ENCODE results near the gene PTPRG.

PTPRG gene

GRCh38 chr3:61624300-61624699, 62.9 kb downstream of the PTPRG start:
- no peak for DNase-seq

- no peak for DNase-seq
Observed at GRCh38 chr3:61625429-61625828, 64.1 kb downstream of the PTPRG start.

GRCh38 chr3:61626484-61626883, 65.1 kb downstream of the PTPRG start:
- DNase-seq = no peak

- DNase-seq = no peak
Observed at GRCh38 chr3:61627768-61628185, 66.4 kb downstream of the PTPRG start.

GRCh38 chr3:61628636-61629035, 67.3 kb downstream of the PTPRG start:
- DNase-seq = no peak

- no peak for DNase-seq
Observed at GRCh38 chr3:61629442-61629841, 68.1 kb downstream of the PTPRG start.

GRCh38 chr3:61631108-61631769, 69.9 kb downstream of the PTPRG start:
- DNase-seq = no peak

GRCh38 chr3:61632568-61633175, 71.3 kb downstream of the PTPRG start:
- no peak for DNase-seq

GRCh38 chr3:61634678-61635077, 73.3 kb downstream of the PTPRG start:
- no peak for DNase-seq

GRCh38 chr3:61637088-61638051, 76.0 kb downstream of the PTPRG start:
- DNase-seq = no peak

GRCh38 chr3:61638741-61639140, 77.4 kb downstream of the PTPRG start:
- DNase-seq = no peak

- no peak for DNase-seq
Observed at GRCh38 chr3:61639991-61640390, 78.6 kb downstream of the PTPRG start.

GRCh38 chr3:61645148-61645547, 83.8 kb downstream of the PTPRG start:
- DNase-seq = no peak

- DNase-seq = no peak
Observed at GRCh38 chr3:61646360-61646759, 85.0 kb downstream of the PTPRG start.

GRCh38 chr3:61646851-61647525, 85.6 kb downstream of the PTPRG start:
- DNase-seq = no peak

GRCh38 chr3:61648481-61648880, 87.1 kb downstream of the PTPRG start:
- no peak for DNase-seq

- no peak for DNase-seq
Observed at GRCh38 chr3:61649381-61650170, 88.2 kb downstream of the PTPRG start.

GRCh38 chr3:61650276-61650675, 88.9 kb downstream of the PTPRG start:
- no peak for DNase-seq

- DNase-seq = no peak
Observed at GRCh38 chr3:61650719-61651410, 89.5 kb downstream of the PTPRG start.

- DNase-seq = no peak
Observed at GRCh38 chr3:61657689-61658088, 96.3 kb downstream of the PTPRG start.

- DNase-seq = no peak
Observed at GRCh38 chr3:61662861-61663260, 101.5 kb downstream of the PTPRG start.
